HG03064 (cell line): Measurements from ENCODE around the gene CERKL.

Experiments
- ATAC-seq: cut with Tn5 transposase; IDR thresholded peaks from one replicate; pipeline ENCODE4 v1.9.1; 2021; ENCODE audit warnings: low read depth; ENCODE audit not compliant: unreplicated experiment

CERKL gene

GRCh38 chr2:181578829-181579228 lies 78.1 kb downstream of the CERKL start:
- no peak for ATAC-seq

DNA sequence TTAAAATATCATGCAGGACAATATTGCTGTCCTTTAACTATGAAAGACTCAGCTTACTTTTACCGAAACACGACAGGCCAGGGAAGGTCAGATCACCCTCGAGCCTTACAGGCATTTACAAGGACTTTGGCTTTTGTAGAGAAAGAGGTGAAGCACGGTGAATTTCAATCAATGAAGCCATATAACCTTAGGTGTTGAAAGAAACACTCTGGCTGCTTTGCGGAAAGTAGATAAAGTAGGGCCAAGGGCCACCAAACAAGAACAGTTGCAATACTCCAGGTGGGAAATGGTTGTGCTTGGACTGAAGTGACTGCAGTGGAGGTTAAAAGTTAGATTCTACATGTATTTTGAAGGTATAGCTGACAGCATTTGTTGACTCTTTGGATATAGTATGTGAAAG lies 80.5 kb downstream of the CERKL start:
- ATAC-seq, result no peak

- ATAC-seq, result no peak
These were observed 81.3 kb downstream of the CERKL start for GRCh38 chr2:181575650-181576025.

DNA sequence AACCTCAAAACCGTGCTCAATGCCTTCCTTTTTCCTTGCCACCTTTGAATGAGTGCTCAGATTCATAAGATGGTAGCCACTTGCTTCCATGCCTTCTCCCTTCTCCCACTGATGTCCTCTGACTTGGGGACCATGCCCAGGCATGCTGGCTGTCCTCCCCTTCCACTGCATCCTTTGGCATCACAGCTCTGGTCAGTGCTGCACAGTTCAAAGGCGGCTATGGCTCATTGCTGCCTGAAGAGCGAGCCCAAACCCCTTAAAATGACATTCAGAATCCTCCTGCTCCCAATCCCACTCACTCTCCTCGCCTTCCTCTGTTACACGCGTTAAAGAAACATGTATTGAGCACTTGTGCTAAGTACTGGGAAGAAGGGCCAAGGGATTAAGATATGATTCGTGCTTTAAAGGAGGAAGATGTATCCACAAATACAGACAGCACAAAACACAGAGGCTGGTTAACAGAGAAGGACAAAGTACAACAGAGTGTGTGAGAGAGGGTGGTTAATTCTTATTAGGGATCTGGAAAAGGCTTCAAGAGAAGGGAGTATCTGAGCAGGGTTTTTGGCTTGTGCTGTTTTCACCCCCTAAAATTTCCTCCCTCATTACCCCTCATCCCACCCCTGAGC lies 81.8 kb downstream of the CERKL start:
- ATAC-seq, result no peak

- ATAC-seq, result no peak
These were observed 82.6 kb downstream of the CERKL start for GRCh38 chr2:181574321-181574720.

- ATAC-seq, result no peak
These were observed 83.7 kb downstream of the CERKL start for GRCh38 chr2:181573140-181573736.

- ATAC-seq, result no peak
These were observed 85.9 kb downstream of the CERKL start for GRCh38 chr2:181570833-181571661.

DNA sequence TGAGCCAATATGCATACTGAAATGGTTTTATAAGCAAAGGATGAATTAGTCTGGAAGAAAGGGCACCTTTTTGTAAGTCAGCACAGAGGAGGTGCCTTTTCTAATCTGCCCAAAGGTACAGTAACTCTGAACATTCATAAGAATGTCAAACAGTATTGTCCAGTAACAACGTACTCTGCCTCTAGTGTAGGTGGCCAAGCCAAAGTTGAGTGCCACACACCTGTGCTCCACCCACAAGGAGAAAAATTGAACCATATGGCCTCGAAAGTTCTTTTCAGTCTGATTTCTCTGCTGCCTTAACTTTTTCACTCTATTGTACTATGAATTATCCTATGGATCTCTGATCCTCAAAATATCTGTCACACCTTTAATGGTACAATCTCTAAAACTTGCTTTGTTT lies 86.8 kb downstream of the CERKL start:
- ATAC-seq, result no peak

- no peak for ATAC-seq
These were observed 90.4 kb downstream of the CERKL start for GRCh38 chr2:181566334-181567032.

DNA sequence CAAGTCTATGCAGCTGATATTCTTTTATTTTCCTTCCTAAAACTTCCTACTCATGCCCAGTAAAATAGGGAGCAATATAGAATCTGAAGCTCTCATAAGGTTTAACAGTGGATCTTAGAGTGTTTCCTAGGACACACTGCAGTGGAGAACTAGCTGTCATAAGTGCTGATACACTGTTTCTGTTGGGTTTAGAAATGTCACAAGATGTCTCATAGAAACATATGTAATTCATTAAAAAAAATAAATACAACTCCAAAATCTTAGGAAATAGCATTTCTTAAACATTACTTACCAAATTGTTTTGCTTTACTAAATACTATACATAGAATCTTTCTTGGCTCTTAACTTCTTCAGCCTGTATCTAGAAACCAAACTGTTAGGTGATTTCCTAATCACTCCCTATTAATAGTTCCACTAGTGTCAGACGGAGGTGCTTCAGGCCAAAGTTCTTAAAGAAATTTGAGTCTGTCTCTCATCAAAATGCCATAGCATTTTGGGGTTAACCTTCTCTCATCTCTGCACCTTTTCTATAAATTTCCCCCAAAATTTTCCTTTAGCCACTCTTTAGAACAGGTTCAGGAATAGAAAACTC lies 93.7 kb downstream of the CERKL start:
- no peak for ATAC-seq

GRCh38 chr2:181558371-181558770 lies 98.5 kb downstream of the CERKL start:
- no peak for ATAC-seq

GRCh38 chr2:181554061-181554830 lies 102.7 kb downstream of the CERKL start:
- no peak for ATAC-seq

DNA sequence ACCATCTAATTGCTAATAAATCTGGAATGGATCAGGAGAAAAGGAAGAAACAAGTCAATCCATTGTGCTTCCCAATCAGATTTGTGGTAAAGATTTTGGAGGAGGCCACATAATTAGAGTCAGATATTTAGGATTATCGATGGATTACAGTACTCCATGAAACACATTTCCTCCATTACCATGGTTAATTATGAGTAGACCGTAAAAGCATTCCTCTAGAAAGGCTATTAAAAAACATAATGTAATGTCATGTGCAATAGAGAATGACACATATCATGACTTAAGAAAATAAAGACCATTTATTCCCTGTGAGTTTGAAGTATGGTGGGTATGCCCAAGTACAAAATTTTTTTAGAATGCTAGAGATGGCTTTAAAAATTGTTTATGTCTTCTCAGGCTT lies 103.7 kb downstream of the CERKL start:
- ATAC-seq, result no peak

- no peak for ATAC-seq
These were observed 104.1 kb downstream of the CERKL start for GRCh38 chr2:181552808-181553207.

- no peak for ATAC-seq
These were observed 110.8 kb downstream of the CERKL start for GRCh38 chr2:181546086-181546485.

DNA sequence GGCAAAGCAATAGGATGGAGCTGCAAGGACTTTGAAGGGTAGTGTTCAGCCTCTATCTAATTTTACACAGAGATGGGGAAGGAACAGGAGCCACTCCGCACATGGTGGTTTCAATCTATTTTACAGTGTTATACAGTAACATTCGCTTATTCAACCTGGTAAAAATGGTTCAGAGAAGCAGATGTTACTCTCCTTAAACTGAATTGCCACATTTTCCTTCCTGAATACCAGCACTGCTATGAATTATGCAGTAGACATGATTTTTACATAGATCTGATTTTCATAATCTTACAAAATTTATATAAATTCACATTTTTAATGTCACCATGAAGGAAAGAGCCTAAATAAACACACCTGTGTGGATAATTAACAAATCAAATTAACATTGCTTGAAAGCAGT lies 114.7 kb downstream of the CERKL start:
- ATAC-seq, result no peak

DNA sequence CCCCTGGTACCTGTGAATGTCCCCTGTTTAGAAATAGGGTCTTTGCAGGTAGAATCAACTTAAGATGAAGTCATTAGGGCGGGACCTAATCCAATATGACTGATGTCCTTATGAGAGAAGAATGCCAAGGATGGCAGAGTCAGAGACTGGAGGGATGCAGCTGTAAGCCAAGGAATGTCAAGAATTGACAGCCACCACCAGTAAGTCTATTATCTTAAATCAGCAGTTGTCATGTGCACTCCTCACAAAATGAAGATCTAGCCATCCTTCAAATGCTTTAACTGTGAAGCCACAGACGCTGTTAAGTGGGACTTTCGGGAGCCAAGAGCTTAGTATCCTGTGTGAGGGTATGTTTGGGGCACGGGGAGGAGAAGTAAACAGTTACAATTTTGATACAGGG lies 116.5 kb downstream of the CERKL start:
- no peak for ATAC-seq

DNA sequence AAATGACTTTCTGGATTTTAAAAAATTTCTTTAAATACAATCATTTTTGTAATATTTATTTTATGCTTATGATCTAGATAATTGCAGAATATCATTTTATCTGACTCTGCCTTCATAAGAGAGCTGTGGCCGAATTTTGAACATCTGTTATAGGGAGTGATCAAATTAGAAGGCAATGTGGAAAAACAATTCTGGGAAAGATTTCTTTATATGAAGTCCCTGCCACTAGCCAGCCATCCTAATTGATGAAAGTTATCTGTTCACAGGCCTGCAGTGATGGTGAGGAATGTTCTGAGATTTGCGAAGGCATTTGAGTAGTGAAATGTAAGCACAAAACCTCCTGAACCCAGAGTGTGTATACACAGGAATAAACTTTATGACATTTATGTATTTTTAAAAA lies 120.2 kb downstream of the CERKL start:
- ATAC-seq, result no peak

DNA sequence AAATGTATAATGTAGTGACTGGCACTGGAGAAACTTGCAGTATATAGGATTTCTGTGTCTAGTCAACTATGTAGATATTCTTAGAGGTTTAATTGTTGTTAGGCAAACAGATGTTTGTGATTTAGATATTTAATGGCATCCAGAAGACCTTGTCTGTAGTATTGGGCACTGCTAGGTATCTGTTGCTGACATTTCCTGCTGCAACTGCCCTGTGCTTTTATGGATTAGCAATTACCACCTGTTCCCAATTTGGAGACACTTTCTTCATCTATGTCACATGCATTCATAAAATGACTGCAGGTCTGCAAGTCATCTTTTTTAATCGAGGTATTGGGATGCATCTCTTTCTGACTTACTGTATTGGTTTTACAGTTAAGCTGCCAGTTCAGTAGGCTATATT lies 128.5 kb downstream of the CERKL start:
- ATAC-seq, result no peak

DNA sequence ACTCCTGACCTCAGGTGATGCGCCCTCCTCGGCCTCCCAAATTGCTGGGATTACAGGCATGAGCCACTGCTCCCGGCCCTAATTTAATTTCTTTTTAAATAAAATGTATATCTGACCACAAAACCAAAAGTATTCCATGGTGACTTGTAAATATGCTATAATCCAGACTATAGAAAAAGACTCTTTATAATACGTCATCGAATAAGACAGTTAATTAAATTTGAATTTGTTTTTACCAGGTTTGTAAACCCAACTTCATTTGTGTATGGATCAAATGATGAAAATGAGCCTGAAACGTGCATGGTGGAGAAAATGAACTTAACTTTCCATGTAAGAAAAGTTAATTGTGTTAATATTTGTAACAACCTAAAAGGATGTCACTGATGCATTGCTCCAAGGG lies 129.8 kb downstream of the CERKL start:
- ATAC-seq, result no peak
